WTC11 (cell line): ENCODE measurements around the gene NEK8. TPM values are rescaled to one million over a fixed set of nuclear protein-coding genes. Genes with fewer than 3 reads are reported as not detected.

Experiments
- ATAC-seq: fragments of 200-7000 bp; cut with Tn5 transposase; 2 replicates; pipeline ENCODE4 v1.10.0; 2021; ENCODE audit warnings: mild to moderate bottlenecking, moderate library complexity
- CTCF ChIA-PET: fragments of 300-600 bp; sonication (Branson Sonifier 250); formaldehyde crosslinking; loops from one replicate; lab custom pipeline; 2021; ENCODE audit warnings: antibody characterized with exemption; lab: Charles Lee
- POLR2A ChIA-PET: fragments of 350-600 bp; sonication (Branson Sonifier 250); formaldehyde crosslinking; loops from one replicate; lab custom pipeline; 2021; ENCODE audit warnings: antibody characterized with exemption; lab: Charles Lee
- DNase-seq: peaks from one replicate; pipeline ENCODE4 v3.0.0; 2021; ENCODE audit warnings: low spot score
- H3K27ac Mint-ChIP-seq: 2 replicates; pipeline ENCODE4 v1.8.0; 2021; ENCODE audit warnings: mixed read lengths
- H3K27me3 Mint-ChIP-seq: 2 replicates; pipeline ENCODE4 v1.8.0; 2021; ENCODE audit warnings: low read depth, mild to moderate bottlenecking, moderate library complexity, mixed read lengths
- H3K36me3 Mint-ChIP-seq: 2 replicates; pipeline ENCODE4 v1.8.0; 2021; ENCODE audit warnings: mixed read lengths
- H3K4me1 Mint-ChIP-seq: 2 replicates; pipeline ENCODE4 v1.8.0; 2022; ENCODE audit warnings: mixed read lengths
- H3K4me3 Mint-ChIP-seq: 2 replicates; pipeline ENCODE4 v1.8.0; 2021; ENCODE audit warnings: mild to moderate bottlenecking, moderate library complexity, mixed read lengths
- H3K9me3 Mint-ChIP-seq: 2 replicates; pipeline ENCODE4 v1.8.0; 2021; ENCODE audit warnings: mixed read lengths
- CREM ChIP-seq: sonication (generic); formaldehyde crosslinking; IDR thresholded peaks from 2 replicates; pipeline ENCODE4 v1.8.1; 2022; ENCODE audit warnings: mild to moderate bottlenecking, missing genetic modification reagents, moderate library complexity
- EMX1 ChIP-seq: fragments of 250-450 bp; sonication (Bioruptor Pico); IDR thresholded peaks from 2 replicates; pipeline ENCODE4 v1.8.0; 2021; ENCODE audit warnings: mild to moderate bottlenecking
- FOXK1 ChIP-seq: sonication (generic); formaldehyde crosslinking; IDR thresholded peaks from 2 replicates; pipeline ENCODE4 v1.8.0; 2022; ENCODE audit warnings: mild to moderate bottlenecking, moderate library complexity, missing genetic modification reagents
- FOXP1 ChIP-seq: sonication (generic); formaldehyde crosslinking; IDR thresholded peaks from 2 replicates; pipeline ENCODE4 v1.8.0; 2022; ENCODE audit warnings: missing genetic modification reagents, mild to moderate bottlenecking, moderate library complexity, borderline replicate concordance
- GTF2I ChIP-seq: fragments of 250-450 bp; sonication (Bioruptor Pico); conservative IDR thresholded peaks from 2 replicates; pipeline ENCODE4 v1.4.0; 2021; ENCODE audit warnings: mild to moderate bottlenecking
- KAT7 ChIP-seq: sonication (generic); formaldehyde crosslinking; IDR thresholded peaks from 2 replicates; pipeline ENCODE4 v1.8.1; 2023; ENCODE audit warnings: missing genetic modification reagents, mild to moderate bottlenecking, borderline replicate concordance
- NR1H2 ChIP-seq: sonication (generic); formaldehyde crosslinking; IDR thresholded peaks from 2 replicates; pipeline ENCODE4 v1.9.0; 2021; ENCODE audit warnings: mild to moderate bottlenecking, moderate library complexity, missing genetic modification reagents
- PRRX2 ChIP-seq: fragments of 250-450 bp; sonication (Bioruptor Pico); IDR thresholded peaks from 2 replicates; pipeline ENCODE4 v1.8.0; 2021; ENCODE audit warnings: mild to moderate bottlenecking
- SP1 ChIP-seq: sonication (generic); formaldehyde crosslinking; conservative IDR thresholded peaks from 2 replicates; pipeline ENCODE4 v1.8.1; 2022; ENCODE audit warnings: missing genetic modification reagents
- TCF7 ChIP-seq: sonication (generic); formaldehyde crosslinking; IDR thresholded peaks from 2 replicates; pipeline ENCODE4 v1.8.0; 2022; ENCODE audit warnings: mild to moderate bottlenecking, low read depth, missing genetic modification reagents, moderate library complexity
- TP53 ChIP-seq: sonication (generic); formaldehyde crosslinking; IDR thresholded peaks from 2 replicates; pipeline ENCODE4 v1.8.1; 2023; ENCODE audit warnings: mild to moderate bottlenecking, missing genetic modification reagents
- ZNF121 ChIP-seq: sonication (generic); formaldehyde crosslinking; IDR thresholded peaks from 2 replicates; pipeline ENCODE4 v1.8.0; 2023; ENCODE audit warnings: missing genetic modification reagents
- ZNF416 ChIP-seq: fragments of 250-450 bp; sonication (Bioruptor Pico); IDR thresholded peaks from 2 replicates; pipeline ENCODE4 v1.9.0; 2021; ENCODE audit warnings: mild to moderate bottlenecking, inconsistent platforms
- total RNA-seq: library from RNA; stranded (reverse); gene quantifications from 3 replicates; pipeline ENCODE4 v1.2.3, GENCODE V29; 2021
- TF ChIP-seq, protein P1 (sequence below): sonication (generic); formaldehyde crosslinking; IDR thresholded peaks from 2 replicates; pipeline ENCODE4 v1.8.1; 2023; ENCODE audit warnings: mild to moderate bottlenecking, missing genetic modification reagents
- TF ChIP-seq, protein P2 (sequence below): sonication (generic); formaldehyde crosslinking; IDR thresholded peaks from 2 replicates; pipeline ENCODE4 v1.8.1; 2023; ENCODE audit warnings: mild to moderate bottlenecking, missing genetic modification reagents, moderate library complexity
- TF ChIP-seq, protein P3 (sequence below): sonication (generic); formaldehyde crosslinking; IDR thresholded peaks from 2 replicates; pipeline ENCODE4 v1.8.1; 2022; ENCODE audit warnings: mild to moderate bottlenecking, missing genetic modification reagents, moderate library complexity, borderline replicate concordance
- TF ChIP-seq, protein P4 (sequence below): fragments of 250-450 bp; sonication (Bioruptor Pico); IDR thresholded peaks from 2 replicates; pipeline ENCODE4 v2.1.2; 2022; ENCODE audit warnings: mild to moderate bottlenecking, moderate library complexity
- TF ChIP-seq, protein P5 (sequence below): sonication (generic); formaldehyde crosslinking; conservative IDR thresholded peaks from 2 replicates; pipeline ENCODE4 v1.8.1; 2023; ENCODE audit warnings: mild to moderate bottlenecking, low read depth, missing genetic modification reagents, moderate library complexity
- TF ChIP-seq, protein P6 (sequence below): sonication (generic); formaldehyde crosslinking; IDR thresholded peaks from 2 replicates; pipeline ENCODE4 v1.8.1; 2023; ENCODE audit warnings: mild to moderate bottlenecking, missing genetic modification reagents, borderline replicate concordance
- TF ChIP-seq, protein P7 (sequence below): fragments of 250-450 bp; sonication (Bioruptor Pico); IDR thresholded peaks from 2 replicates; pipeline ENCODE4 v1.8.0; 2021; ENCODE audit warnings: mild to moderate bottlenecking

The NEK8 gene
- total RNA-seq, 1 experiment from 2014 or later = 25.0 TPM

DNA sequence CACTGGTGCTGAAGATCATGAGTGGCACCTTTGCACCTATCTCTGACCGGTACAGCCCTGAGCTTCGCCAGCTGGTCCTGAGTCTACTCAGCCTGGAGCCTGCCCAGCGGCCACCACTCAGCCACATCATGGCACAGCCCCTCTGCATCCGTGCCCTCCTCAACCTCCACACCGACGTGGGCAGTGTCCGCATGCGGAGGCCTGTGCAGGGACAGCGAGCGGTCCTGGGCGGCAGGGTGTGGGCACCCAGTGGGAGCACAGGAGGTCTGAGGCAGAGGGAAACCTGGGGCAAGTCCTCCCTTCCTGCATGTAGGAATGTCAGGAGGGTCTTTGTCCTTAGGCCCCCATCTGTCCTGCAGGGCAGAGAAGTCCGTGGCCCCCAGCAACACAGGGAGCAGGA, 8.7 kb downstream of the NEK8 start:
- Mint-ChIP-seq H3K4me3 (no peak overlapping the region), H3K27ac (no peak overlapping the region)
- POLR2A ChIA-PET = interaction anchor here (1.0 kb wide), 1 partner anchor 26 kb away, joined by 4 read pairs; the partner anchor contains the start of gene PROCA1

More for the DNA sequence above, 8.7 kb downstream of the NEK8 start:
- TF ChIP-seq KAT7 = no peak
- TF ChIP-seq, protein P1, sequence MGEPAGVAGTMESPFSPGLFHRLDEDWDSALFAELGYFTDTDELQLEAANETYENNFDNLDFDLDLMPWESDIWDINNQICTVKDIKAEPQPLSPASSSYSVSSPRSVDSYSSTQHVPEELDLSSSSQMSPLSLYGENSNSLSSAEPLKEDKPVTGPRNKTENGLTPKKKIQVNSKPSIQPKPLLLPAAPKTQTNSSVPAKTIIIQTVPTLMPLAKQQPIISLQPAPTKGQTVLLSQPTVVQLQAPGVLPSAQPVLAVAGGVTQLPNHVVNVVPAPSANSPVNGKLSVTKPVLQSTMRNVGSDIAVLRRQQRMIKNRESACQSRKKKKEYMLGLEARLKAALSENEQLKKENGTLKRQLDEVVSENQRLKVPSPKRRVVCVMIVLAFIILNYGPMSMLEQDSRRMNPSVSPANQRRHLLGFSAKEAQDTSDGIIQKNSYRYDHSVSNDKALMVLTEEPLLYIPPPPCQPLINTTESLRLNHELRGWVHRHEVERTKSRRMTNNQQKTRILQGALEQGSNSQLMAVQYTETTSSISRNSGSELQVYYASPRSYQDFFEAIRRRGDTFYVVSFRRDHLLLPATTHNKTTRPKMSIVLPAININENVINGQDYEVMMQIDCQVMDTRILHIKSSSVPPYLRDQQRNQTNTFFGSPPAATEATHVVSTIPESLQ (CRISPR knock-in tag) = no peak
- no peak for TF ChIP-seq CREM
- no peak for TF ChIP-seq GTF2I
- TF ChIP-seq PRRX2 = no peak
- no peak for TF ChIP-seq TP53 (CRISPR knock-in tag)
- TF ChIP-seq, protein P2, sequence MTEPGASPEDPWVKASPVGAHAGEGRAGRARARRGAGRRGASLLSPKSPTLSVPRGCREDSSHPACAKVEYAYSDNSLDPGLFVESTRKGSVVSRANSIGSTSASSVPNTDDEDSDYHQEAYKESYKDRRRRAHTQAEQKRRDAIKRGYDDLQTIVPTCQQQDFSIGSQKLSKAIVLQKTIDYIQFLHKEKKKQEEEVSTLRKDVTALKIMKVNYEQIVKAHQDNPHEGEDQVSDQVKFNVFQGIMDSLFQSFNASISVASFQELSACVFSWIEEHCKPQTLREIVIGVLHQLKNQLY (CRISPR knock-in tag) = no peak
- TF ChIP-seq, protein P3, sequence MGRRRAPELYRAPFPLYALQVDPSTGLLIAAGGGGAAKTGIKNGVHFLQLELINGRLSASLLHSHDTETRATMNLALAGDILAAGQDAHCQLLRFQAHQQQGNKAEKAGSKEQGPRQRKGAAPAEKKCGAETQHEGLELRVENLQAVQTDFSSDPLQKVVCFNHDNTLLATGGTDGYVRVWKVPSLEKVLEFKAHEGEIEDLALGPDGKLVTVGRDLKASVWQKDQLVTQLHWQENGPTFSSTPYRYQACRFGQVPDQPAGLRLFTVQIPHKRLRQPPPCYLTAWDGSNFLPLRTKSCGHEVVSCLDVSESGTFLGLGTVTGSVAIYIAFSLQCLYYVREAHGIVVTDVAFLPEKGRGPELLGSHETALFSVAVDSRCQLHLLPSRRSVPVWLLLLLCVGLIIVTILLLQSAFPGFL (CRISPR knock-in tag) = no peak
- TF ChIP-seq, protein P4, sequence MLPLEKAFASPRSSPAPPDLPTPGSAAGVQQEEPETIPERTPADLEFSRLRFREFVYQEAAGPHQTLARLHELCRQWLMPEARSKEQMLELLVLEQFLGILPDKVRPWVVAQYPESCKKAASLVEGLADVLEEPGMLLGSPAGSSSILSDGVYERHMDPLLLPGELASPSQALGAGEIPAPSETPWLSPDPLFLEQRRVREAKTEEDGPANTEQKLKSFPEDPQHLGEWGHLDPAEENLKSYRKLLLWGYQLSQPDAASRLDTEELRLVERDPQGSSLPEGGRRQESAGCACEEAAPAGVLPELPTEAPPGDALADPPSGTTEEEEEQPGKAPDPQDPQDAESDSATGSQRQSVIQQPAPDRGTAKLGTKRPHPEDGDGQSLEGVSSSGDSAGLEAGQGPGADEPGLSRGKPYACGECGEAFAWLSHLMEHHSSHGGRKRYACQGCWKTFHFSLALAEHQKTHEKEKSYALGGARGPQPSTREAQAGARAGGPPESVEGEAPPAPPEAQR = no peak
- TF ChIP-seq, protein P5, sequence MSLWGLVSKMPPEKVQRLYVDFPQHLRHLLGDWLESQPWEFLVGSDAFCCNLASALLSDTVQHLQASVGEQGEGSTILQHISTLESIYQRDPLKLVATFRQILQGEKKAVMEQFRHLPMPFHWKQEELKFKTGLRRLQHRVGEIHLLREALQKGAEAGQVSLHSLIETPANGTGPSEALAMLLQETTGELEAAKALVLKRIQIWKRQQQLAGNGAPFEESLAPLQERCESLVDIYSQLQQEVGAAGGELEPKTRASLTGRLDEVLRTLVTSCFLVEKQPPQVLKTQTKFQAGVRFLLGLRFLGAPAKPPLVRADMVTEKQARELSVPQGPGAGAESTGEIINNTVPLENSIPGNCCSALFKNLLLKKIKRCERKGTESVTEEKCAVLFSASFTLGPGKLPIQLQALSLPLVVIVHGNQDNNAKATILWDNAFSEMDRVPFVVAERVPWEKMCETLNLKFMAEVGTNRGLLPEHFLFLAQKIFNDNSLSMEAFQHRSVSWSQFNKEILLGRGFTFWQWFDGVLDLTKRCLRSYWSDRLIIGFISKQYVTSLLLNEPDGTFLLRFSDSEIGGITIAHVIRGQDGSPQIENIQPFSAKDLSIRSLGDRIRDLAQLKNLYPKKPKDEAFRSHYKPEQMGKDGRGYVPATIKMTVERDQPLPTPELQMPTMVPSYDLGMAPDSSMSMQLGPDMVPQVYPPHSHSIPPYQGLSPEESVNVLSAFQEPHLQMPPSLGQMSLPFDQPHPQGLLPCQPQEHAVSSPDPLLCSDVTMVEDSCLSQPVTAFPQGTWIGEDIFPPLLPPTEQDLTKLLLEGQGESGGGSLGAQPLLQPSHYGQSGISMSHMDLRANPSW = no peak
- TF ChIP-seq ZNF416 = no peak
- no peak for TF ChIP-seq EMX1
- TF ChIP-seq SP1 (CRISPR knock-in tag) = no peak
- no peak for TF ChIP-seq NR1H2 (CRISPR knock-in tag)
- TF ChIP-seq TCF7 = no peak
- TF ChIP-seq FOXK1 (CRISPR knock-in tag) = no peak
- TF ChIP-seq, protein P6, sequence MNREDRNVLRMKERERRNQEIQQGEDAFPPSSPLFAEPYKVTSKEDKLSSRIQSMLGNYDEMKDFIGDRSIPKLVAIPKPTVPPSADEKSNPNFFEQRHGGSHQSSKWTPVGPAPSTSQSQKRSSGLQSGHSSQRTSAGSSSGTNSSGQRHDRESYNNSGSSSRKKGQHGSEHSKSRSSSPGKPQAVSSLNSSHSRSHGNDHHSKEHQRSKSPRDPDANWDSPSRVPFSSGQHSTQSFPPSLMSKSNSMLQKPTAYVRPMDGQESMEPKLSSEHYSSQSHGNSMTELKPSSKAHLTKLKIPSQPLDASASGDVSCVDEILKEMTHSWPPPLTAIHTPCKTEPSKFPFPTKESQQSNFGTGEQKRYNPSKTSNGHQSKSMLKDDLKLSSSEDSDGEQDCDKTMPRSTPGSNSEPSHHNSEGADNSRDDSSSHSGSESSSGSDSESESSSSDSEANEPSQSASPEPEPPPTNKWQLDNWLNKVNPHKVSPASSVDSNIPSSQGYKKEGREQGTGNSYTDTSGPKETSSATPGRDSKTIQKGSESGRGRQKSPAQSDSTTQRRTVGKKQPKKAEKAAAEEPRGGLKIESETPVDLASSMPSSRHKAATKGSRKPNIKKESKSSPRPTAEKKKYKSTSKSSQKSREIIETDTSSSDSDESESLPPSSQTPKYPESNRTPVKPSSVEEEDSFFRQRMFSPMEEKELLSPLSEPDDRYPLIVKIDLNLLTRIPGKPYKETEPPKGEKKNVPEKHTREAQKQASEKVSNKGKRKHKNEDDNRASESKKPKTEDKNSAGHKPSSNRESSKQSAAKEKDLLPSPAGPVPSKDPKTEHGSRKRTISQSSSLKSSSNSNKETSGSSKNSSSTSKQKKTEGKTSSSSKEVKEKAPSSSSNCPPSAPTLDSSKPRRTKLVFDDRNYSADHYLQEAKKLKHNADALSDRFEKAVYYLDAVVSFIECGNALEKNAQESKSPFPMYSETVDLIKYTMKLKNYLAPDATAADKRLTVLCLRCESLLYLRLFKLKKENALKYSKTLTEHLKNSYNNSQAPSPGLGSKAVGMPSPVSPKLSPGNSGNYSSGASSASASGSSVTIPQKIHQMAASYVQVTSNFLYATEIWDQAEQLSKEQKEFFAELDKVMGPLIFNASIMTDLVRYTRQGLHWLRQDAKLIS (CRISPR knock-in tag) = no peak
- no peak for TF ChIP-seq FOXP1 (CRISPR knock-in tag)
- TF ChIP-seq, protein P7, sequence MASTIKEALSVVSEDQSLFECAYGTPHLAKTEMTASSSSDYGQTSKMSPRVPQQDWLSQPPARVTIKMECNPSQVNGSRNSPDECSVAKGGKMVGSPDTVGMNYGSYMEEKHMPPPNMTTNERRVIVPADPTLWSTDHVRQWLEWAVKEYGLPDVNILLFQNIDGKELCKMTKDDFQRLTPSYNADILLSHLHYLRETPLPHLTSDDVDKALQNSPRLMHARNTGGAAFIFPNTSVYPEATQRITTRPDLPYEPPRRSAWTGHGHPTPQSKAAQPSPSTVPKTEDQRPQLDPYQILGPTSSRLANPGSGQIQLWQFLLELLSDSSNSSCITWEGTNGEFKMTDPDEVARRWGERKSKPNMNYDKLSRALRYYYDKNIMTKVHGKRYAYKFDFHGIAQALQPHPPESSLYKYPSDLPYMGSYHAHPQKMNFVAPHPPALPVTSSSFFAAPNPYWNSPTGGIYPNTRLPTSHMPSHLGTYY (CRISPR knock-in tag) = no peak
- TF ChIP-seq ZNF121 = no peak
- H3K9me3 Mint-ChIP-seq = no peaks in the 10 kb centered on the region
- ATAC-seq = no peak
- peaks cover 6% of the 10 kb centered on the region for H3K4me1 Mint-ChIP-seq
- DNase-seq = no peak
- CTCF ChIA-PET = no interaction called here
- H3K27me3 Mint-ChIP-seq = no peaks in the 10 kb centered on the region
- peaks cover 22% of the 10 kb centered on the region for H3K36me3 Mint-ChIP-seq
